Small intestine (tissue), 7 donors: ENCODE measurements around the gene TEX2. TPM values are rescaled to one million over a fixed set of nuclear protein-coding genes. Genes with fewer than 3 reads are reported as not detected.

ENCODE experiments used
- DNase-seq, 2 donors: peaks; one replicate each; pipeline versions ENCODE4 v3.0.0 to v3.0.0-alpha.2; 2013
- FAIRE-seq: peaks from 2 replicates; lab custom pipeline; 2012; peaks lifted over from hg19 to GRCh38; lab: Jason Lieb, UNC
- H3K27ac ChIP-seq, 3 donors: one replicate each; pipeline ENCODE4 v1.5.1; 2013; ENCODE audit warnings: low read length in 2 of 3, mild to moderate bottlenecking in 2 of 3, control low read depth in 1 of 3, inconsistent platforms in 1 of 3, low read depth in 1 of 3, moderate library complexity in 1 of 3
- H3K27me3 ChIP-seq, 3 donors: one replicate each; pipeline ENCODE4 v1.6.1; 2013; ENCODE audit warnings: low read length in 3 of 3, inconsistent platforms in 1 of 3; ENCODE audit not compliant: control insufficient read depth in 3 of 3, insufficient read depth in 3 of 3
- H3K36me3 ChIP-seq, 3 donors: one replicate each; pipeline ENCODE4 v1.6.1; 2013; ENCODE audit warnings: low read length in 3 of 3, inconsistent platforms in 1 of 3, low read depth in 1 of 3, mild to moderate bottlenecking in 1 of 3, moderate library complexity in 1 of 3; ENCODE audit not compliant: control insufficient read depth in 3 of 3, insufficient read depth in 2 of 3
- H3K4me1 ChIP-seq, 3 donors: one replicate each; pipeline ENCODE4 v1.6.1; 2013; ENCODE audit warnings: low read length in 2 of 3, inconsistent platforms in 1 of 3, low read depth in 1 of 3, mild to moderate bottlenecking in 1 of 3, moderate library complexity in 1 of 3; ENCODE audit not compliant: control insufficient read depth in 3 of 3, insufficient read depth in 2 of 3
- H3K4me3 ChIP-seq, 3 donors: one replicate each; pipeline ENCODE4 v1.5.1; 2013; ENCODE audit warnings: low read length in 3 of 3, control low read depth in 1 of 3, inconsistent platforms in 1 of 3, low read depth in 1 of 3, mild to moderate bottlenecking in 1 of 3, moderate library complexity in 1 of 3
- H3K9me3 ChIP-seq, 2 donors: one replicate each; pipeline ENCODE4 v1.6.1; 2013; ENCODE audit warnings: low read depth in 1 of 2, low read length in 1 of 2; ENCODE audit not compliant: control insufficient read depth in 2 of 2, insufficient read depth in 1 of 2
- WGBS, 3 donors: extraction: QIAGEN DNeasy Blood & Tissue Kit; methylation state at CpG; one replicate each; pipeline ENCODE4 v1.1.7; 2013; 5-methylcytosine and 5-hydroxymethylcytosine counted together
- polyA plus RNA-seq, 4 donors: library from polyadenylated mRNA; stranded (reverse) in 3 of 4; unstranded in 1 of 4; fragments of 200-250 nt in 3 of 4; fragments of 120-200 nt in 1 of 4; gene quantifications; one replicate each; pipeline versions ENCODE4 v1.2.1 to v1.2.3, GENCODE V29; 2013
- donor health status: healthy with polysubstance abuse.
- donor health status: control.
- donor health status: control.
- donor health status: Bipolar disorder and iron deficiency.
- donor health status: healthy.

TEX2 gene
- polyA plus RNA-seq, 4 donors = 4.2 to 44.1 (median 10.6) TPM

DNA sequence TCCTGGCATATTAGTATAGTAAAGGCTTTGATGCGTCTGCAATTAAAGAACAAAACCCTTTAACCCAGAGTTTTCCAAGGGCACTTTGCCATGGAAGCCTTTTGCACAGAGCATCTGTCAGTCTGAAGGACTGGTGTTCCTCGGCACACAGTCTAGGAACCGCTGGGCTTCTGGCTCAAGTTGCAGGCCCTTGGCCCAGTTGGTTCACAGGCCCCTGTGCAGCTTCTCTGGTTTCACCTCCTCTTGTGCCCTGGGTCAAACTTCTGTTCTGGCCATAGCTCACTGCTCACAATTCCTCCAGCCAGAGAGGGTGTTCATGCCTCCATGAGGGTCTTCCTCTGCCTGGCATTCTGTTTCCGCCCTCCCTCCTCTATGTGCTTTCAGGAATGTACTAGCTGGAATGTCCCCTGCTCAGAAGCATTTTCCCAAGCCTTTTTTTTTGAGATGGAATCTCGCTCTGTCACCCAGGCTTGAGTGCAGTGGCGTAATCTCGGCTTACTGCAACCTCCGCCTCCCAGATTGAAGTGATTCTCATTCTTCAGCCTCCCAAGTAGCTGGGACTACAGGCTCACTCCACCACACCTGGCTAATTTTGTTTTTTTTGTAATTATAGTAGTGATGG, 34.5 kb upstream of the TEX2 start:
- no peaks in the 10 kb centered on the region for H3K36me3 ChIP-seq
- no peaks in the 10 kb centered on the region for H3K9me3 ChIP-seq
- H3K27ac ChIP-seq = no peak overlapping the region
- peaks cover 0 to 4% (median 0%) of the 10 kb centered on the region in 3 donors for H3K4me1 ChIP-seq
- DNase-seq = no peak
- H3K4me3 ChIP-seq = no peak overlapping the region
- no peak for FAIRE-seq
- WGBS, 3 donors = 93 to 97% (median 94%) methylated on average over 8 of the region's 8 CpGs
- no peaks in the 10 kb centered on the region for H3K27me3 ChIP-seq

DNA sequence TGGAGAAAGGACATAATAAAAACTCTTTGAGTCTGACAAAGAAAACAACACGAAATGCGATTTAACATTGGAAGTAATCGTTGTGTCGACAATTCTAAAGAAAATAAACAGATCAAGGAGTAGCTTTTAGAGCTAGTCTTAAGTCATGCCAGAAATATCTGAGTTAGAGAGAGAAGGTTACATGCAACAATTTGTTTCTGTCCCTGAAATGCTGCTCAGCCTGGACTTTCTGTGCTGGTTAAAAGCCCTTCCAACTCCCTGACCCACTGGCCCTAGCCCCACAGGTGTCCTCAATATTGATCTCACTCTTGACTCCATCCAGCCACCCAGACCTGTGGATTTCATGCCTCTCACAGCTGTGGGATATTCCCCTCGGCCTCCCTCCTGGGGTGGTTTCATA, 33.2 kb upstream of the TEX2 start:
- H3K36me3 ChIP-seq = no peaks in the 10 kb centered on the region
- H3K27ac ChIP-seq = no peak overlapping the region
- no peaks in the 10 kb centered on the region for H3K4me1 ChIP-seq
- no peaks in the 10 kb centered on the region for H3K27me3 ChIP-seq
- FAIRE-seq (no peak), DNase-seq (no peak)
- peaks cover 0 to 6% of the 10 kb centered on the region in 2 donors for H3K9me3 ChIP-seq
- 72 to 88% (median 84%) methylated on average over 5 of the region's 5 CpGs for WGBS, 3 donors
- no peak overlapping the region for H3K4me3 ChIP-seq

DNA sequence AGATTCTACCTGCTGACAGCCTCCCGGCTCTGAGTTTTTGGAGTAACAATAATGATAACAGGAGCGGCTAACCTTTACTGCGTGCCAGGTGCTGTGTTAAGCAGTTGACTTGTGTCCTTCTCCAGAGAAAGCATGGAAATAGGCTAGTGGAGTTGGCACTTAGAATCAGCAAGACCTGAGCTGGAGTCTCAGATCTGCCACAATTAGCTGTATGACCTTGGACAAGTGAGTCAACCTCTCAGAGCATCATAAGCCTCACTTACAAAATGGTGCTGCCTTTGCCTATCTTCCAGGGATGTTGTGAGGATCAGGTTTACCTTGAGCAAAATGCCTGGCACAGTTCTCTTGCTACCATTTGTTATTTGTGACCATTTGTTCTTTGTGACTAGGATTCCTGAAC, 32.1 kb upstream of the TEX2 start:
- H3K27ac ChIP-seq = no peak overlapping the region
- FAIRE-seq (no peak), DNase-seq (no peak)
- WGBS, 3 donors = 91 to 95% (median 93%) methylated on average over 3 of the region's 3 CpGs
- no peaks in the 10 kb centered on the region for H3K4me1 ChIP-seq
- H3K9me3 ChIP-seq = peaks cover 0 to 11% of the 10 kb centered on the region in 2 donors
- H3K27me3 ChIP-seq = no peaks in the 10 kb centered on the region
- H3K4me3 ChIP-seq = no peak overlapping the region
- no peaks in the 10 kb centered on the region for H3K36me3 ChIP-seq

DNA sequence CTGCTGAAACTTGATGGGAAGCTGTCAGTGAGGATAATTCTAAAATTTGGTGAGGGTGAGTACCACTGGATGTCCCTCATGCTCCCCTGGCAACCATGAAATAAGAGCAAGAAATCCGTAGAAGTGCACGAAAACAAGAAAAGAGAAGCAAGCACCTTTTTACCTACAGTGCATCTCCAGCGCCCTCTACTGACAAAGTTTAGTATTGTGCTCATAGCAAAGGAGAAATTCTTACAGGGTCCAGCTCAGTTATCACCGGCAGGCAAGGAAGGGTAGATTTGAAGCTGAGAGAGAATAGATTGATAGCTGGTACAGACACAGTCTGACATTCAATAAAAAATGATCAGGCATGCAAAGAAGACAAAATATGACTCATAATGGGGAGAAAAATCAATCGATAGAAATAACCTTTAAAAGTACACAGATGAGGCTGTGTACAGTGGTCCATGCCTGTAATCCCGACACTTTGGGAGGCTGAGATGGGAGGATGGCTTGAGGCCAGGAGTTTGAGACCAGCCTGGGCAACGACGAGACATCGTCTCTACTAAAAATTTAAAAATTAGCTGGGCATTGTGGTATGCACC, 28.3 kb upstream of the TEX2 start:
- no peak overlapping the region for H3K27ac ChIP-seq
- H3K27me3 ChIP-seq = no peaks in the 10 kb centered on the region
- H3K36me3 ChIP-seq = no peaks in the 10 kb centered on the region
- no peak overlapping the region for H3K4me3 ChIP-seq
- WGBS, 3 donors = 82 to 86% (median 85%) methylated on average over 9 of the region's 9 CpGs
- FAIRE-seq (no peak), DNase-seq (no peak)
- H3K9me3 ChIP-seq = peaks cover 0 to 11% of the 10 kb centered on the region in 2 donors
- H3K4me1 ChIP-seq = no peaks in the 10 kb centered on the region

DNA sequence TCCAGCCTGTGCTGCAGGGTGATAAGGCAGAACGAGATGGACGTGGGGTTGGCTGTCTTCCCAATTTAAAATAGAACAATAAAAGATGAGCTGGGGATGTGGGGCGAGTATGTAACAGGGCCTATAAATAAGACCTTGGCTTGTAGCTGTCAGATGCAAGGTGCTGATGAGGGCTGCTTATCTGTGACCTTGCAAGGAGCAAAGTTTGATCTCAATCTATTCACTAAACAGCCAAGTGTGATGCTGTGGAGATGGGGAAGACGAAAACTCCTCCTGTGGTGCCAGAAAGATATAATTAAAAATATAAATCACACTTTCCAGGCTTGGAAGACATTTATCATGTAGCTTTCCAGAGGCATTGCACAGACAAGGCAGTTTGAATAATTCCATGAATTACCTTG, 26.7 kb upstream of the TEX2 start:
- WGBS, 3 donors = 18 to 39% (median 28%) methylated on average over 4 of the region's 4 CpGs
- H3K36me3 ChIP-seq = no peaks in the 10 kb centered on the region
- peaks cover 0 to 11% of the 10 kb centered on the region in 2 donors for H3K9me3 ChIP-seq
- DNase-seq = no peak
- no peak overlapping the region for H3K4me3 ChIP-seq
- H3K27ac ChIP-seq = no peak overlapping the region
- H3K4me1 ChIP-seq = no peaks in the 10 kb centered on the region
- no peaks in the 10 kb centered on the region for H3K27me3 ChIP-seq
- no peak for FAIRE-seq

DNA sequence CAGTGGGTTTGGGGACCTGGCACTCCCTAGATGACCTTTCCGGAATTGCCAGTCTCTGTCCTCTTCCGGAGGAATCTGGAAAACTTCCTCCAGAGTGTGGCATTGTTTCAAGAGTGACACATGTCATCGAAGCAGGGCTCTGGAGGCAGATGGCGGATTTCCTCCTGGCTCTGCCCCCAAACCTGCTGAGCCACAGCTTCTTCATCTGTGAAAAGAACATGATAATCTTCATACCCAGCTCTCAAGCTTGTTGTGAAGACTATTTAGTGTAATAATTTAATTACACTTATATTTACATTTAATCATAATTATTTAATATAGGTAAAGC, 19.7 kb upstream of the TEX2 start:
- no peak for FAIRE-seq
- no peak for DNase-seq
- 41 to 46% (median 44%) methylated on average over 4 of the region's 4 CpGs for WGBS, 3 donors
- H3K27me3 ChIP-seq = no peaks in the 10 kb centered on the region
- H3K27ac ChIP-seq = no peak overlapping the region
- no peak overlapping the region for H3K4me3 ChIP-seq
- peaks cover 0 to under 1% (median 0%) of the 10 kb centered on the region in 3 donors for H3K4me1 ChIP-seq
- H3K9me3 ChIP-seq = no peaks in the 10 kb centered on the region
- no peaks in the 10 kb centered on the region for H3K36me3 ChIP-seq

DNA sequence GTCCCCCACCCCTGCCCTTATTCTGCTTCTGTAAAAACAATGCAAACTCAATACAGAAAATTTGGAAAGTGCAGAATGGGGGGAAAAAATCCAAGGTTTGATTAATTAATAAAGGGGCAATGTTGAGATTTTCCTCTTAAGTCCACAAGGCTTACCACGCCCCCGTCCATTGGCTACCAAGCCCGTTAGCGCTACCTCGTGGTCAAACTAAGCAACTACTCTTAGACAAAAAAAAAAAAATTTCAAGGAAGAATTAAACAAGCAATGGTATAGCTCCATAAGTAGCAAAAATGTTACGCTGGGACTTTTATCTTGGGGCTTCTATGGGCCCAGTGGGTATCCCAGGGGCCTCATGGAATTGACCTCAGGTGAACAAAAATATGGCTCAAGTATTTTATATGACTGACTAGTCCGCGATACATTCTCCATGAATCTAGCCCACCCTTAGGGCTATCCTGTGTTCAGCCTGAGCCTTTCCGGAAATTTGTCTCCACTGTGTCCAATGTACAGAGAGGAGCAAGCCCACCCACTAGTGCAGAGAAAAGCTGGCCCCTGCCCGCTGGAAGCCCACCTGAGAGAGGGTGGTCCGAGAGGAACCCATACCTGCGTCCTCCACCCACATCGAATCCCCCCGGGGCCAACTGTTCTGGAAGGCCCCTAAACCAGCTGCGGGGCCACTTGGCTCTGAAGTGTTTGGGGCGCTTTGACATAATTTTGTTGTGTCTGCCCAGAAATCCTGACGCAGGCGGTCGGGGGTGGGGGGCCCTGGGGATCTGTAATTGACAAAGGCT, 19.1 kb upstream of the TEX2 start:
- Histone ChIP-seq H3K4me3 (no peak overlapping the region), H3K27me3 (no peaks in the 10 kb centered on the region), H3K4me1 (peaks cover 0 to 5% (median 0%) of the 10 kb centered on the region in 3 donors), H3K36me3 (no peaks in the 10 kb centered on the region), H3K9me3 (no peaks in the 10 kb centered on the region), H3K27ac (no peak overlapping the region)
- FAIRE-seq = no peak
- 53 to 60% (median 58%) methylated on average over 19 of the region's 19 CpGs for WGBS, 3 donors
- peak; percentile 47 to 76 for DNase-seq

DNA sequence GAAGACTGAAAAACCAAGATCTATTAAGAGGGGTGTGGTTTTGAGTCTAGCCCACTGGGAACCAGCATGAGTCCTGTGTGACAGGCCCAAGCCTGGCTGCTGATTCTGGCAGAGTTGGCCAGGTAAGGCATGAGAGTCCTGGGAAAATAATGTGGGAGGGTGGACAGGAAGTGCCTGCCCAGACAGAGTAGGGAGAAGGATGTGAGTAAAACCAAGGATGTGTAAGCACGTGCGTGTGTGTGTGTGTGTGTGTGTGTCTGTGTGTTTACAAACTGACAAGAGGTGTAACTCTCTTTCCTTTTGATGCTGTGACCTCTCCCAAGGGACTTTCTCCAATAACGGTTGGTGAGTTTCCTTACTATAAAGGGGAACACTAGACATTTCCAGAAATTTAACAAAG, 15.6 kb upstream of the TEX2 start:
- FAIRE-seq = no peak
- Histone ChIP-seq H3K9me3 (no peaks in the 10 kb centered on the region), H3K27ac (no peak overlapping the region), H3K36me3 (no peaks in the 10 kb centered on the region), H3K4me1 (peaks cover 0 to 5% (median 0%) of the 10 kb centered on the region in 3 donors), H3K4me3 (no peak overlapping the region), H3K27me3 (no peaks in the 10 kb centered on the region)
- peak in 1 of 2 donors; percentile 21 for DNase-seq
- WGBS, 3 donors = 54 to 68% (median 59%) methylated on average over 3 of the region's 3 CpGs
